H1 (cell line): Measurements from ENCODE around the gene KRT37. TPM values are rescaled to one million over a fixed set of nuclear protein-coding genes. Genes with fewer than 3 reads are reported as not detected.

Experiments used
- CTCF ChIA-PET: fragments of 300-600 bp; sonication (Branson Sonifier 250); formaldehyde crosslinking; loops from one replicate; lab custom pipeline; 2021; ENCODE audit not compliant: partially characterized antibody; lab: Charles Lee
- POLR2A ChIA-PET: fragments of 300-600 bp; sonication (Branson Sonifier 250); formaldehyde crosslinking; loops from one replicate; lab custom pipeline; 2021; ENCODE audit warnings: inconsistent platforms; ENCODE audit not compliant: partially characterized antibody; lab: Charles Lee
- DNase-seq, 2 experiments: peaks; one replicate each; pipeline versions ENCODE4 v3.0.0 to v3.0.0-alpha.2; 2010 to 2022; ENCODE audit warnings: low spot score in 2 of 2, low read depth in 1 of 2, mixed read lengths in 1 of 2
- FAIRE-seq: peaks from 2 replicates; lab custom pipeline; 2011; peaks lifted over from hg19 to GRCh38; lab: Jason Lieb, UNC
- H2AFZ ChIP-seq: 2 replicates; pipeline ENCODE4 v1.8.1; 2012; ENCODE audit warnings: low read length, inconsistent platforms
- H2AK5ac ChIP-seq: 2 replicates; pipeline ENCODE4 v1.6.1; 2013; ENCODE audit warnings: low read depth, low read length
- H2BK120ac ChIP-seq: replicated peaks from 2 replicates; pipeline ENCODE3; 2013; ENCODE audit warnings: low read depth, low read length, inconsistent platforms
- H2BK12ac ChIP-seq: 2 replicates; pipeline ENCODE4 v1.6.1; 2013; ENCODE audit warnings: low read depth, low read length
- H2BK15ac ChIP-seq: 2 replicates; pipeline ENCODE4 v1.6.1; 2013; ENCODE audit warnings: low read length
- H2BK20ac ChIP-seq: 2 replicates; pipeline ENCODE4 v1.6.1; 2013; ENCODE audit warnings: low read length
- H2BK5ac ChIP-seq: 2 replicates; pipeline ENCODE4 v1.6.1; 2013; ENCODE audit warnings: low read depth, low read length
- H3K14ac ChIP-seq: 2 replicates; pipeline ENCODE4 v1.6.1; 2013; ENCODE audit warnings: inconsistent platforms; ENCODE audit not compliant: insufficient read length
- H3K18ac ChIP-seq: 2 replicates; pipeline ENCODE4 v1.6.1; 2013; ENCODE audit warnings: low read length; ENCODE audit errors: extremely low read depth
- H3K23ac ChIP-seq: 2 replicates; pipeline ENCODE4 v1.6.1; 2013; ENCODE audit warnings: inconsistent platforms; ENCODE audit not compliant: insufficient read length
- H3K23me2 ChIP-seq: 2 replicates; pipeline ENCODE4 v1.6.1; 2013; ENCODE audit warnings: low read depth, low read length
- H3K27ac ChIP-seq: 2 replicates; pipeline ENCODE4 v1.6.1; 2011; ENCODE audit warnings: low read depth, low read length, inconsistent platforms
- H3K27me3 ChIP-seq, 4 experiments: replicated peaks in 1 of 4; 1 replicate in 1 of 4; 2 replicates in 3 of 4; pipeline versions ENCODE4 v1.6.1 to v1.8.1; 2011 to 2013; ENCODE audit warnings: low read length in 3 of 4, mild to moderate bottlenecking in 3 of 4, inconsistent platforms in 2 of 4, mixed read lengths in 2 of 4, moderate library complexity in 1 of 4; ENCODE audit not compliant: control insufficient read depth in 3 of 4, insufficient read depth in 3 of 4; ENCODE audit errors: extremely low read depth in 1 of 4
- H3K36me3 ChIP-seq, 4 experiments: 2 replicates each; pipeline versions ENCODE4 v1.6.1 to v1.8.1; 2011 to 2013; ENCODE audit warnings: mild to moderate bottlenecking in 4 of 4, low read length in 3 of 4, moderate library complexity in 2 of 4, control low read depth in 1 of 4, inconsistent platforms in 1 of 4; ENCODE audit not compliant: insufficient read depth in 4 of 4, control insufficient read depth in 2 of 4
- H3K4ac ChIP-seq: replicated peaks from 2 replicates; pipeline ENCODE3; 2013; ENCODE audit warnings: low read length, low read depth, mixed read lengths, inconsistent platforms; ENCODE audit not compliant: insufficient read length
- H3K4me1 ChIP-seq, 4 experiments: replicated peaks in 1 of 4; 1 replicate in 1 of 4; 2 replicates in 3 of 4; pipeline versions ENCODE4 v1.6.1 to v1.8.1; 2011 to 2013; ENCODE audit warnings: low read length in 3 of 4, inconsistent platforms in 2 of 4, mixed read lengths in 1 of 4; ENCODE audit not compliant: insufficient read depth in 4 of 4, control insufficient read depth in 3 of 4
- H3K4me2 ChIP-seq, 2 experiments: 2 replicates each; pipeline versions ENCODE4 v1.6.1 to v1.8.1; 2011 to 2013; ENCODE audit warnings: low read depth in 2 of 2, low read length in 2 of 2, control low read depth in 1 of 2, inconsistent platforms in 1 of 2, mild to moderate bottlenecking in 1 of 2; ENCODE audit not compliant: insufficient read depth in 1 of 2
- H3K4me3 ChIP-seq, 4 experiments: fragments of 200-600, 300-600 bp in 1 of 4; sonication (generic), shearing (Covaris generic), sonication (Bioruptor Twin) in 1 of 4; 2 replicates each; pipeline versions ENCODE4 v1.5.1 to v1.8.1; 2011 to 2016; ENCODE audit warnings: low read length in 4 of 4, low read depth in 3 of 4, control low read depth in 2 of 4, inconsistent platforms in 2 of 4, mild to moderate bottlenecking in 2 of 4, mixed read lengths in 1 of 4, moderate library complexity in 1 of 4; ENCODE audit not compliant: insufficient read depth in 2 of 4; ENCODE audit errors: extremely low read depth in 1 of 4
- H3K56ac ChIP-seq: replicated peaks from 2 replicates; pipeline ENCODE3; 2013; ENCODE audit warnings: low read depth, mild to moderate bottlenecking, mixed read lengths, low read length, inconsistent platforms; ENCODE audit not compliant: insufficient read length
- H3K79me1 ChIP-seq: 2 replicates; pipeline ENCODE4 v1.6.1; 2013; ENCODE audit warnings: low read depth, low read length, control low read depth
- H3K79me2 ChIP-seq, 2 experiments: 2 replicates each; pipeline versions ENCODE4 v1.6.1 to v1.8.1; 2012 to 2013; ENCODE audit warnings: low read length in 2 of 2, mild to moderate bottlenecking in 2 of 2, inconsistent platforms in 1 of 2; ENCODE audit not compliant: insufficient read depth in 2 of 2, control insufficient read depth in 1 of 2
- H3K9ac ChIP-seq, 4 experiments: replicated peaks in 1 of 4; 1 replicate in 1 of 4; 2 replicates in 3 of 4; pipeline versions ENCODE4 v1.6.1 to v1.8.1; 2011 to 2013; ENCODE audit warnings: low read depth in 3 of 4, low read length in 3 of 4, control low read depth in 2 of 4, mild to moderate bottlenecking in 2 of 4, moderate library complexity in 2 of 4, inconsistent platforms in 1 of 4; ENCODE audit errors: extremely low read depth in 1 of 4
- H3K9me3 ChIP-seq, 2 experiments: 2 replicates each; pipeline versions ENCODE4 v1.6.1 to v1.8.1; 2012 to 2013; ENCODE audit warnings: mild to moderate bottlenecking in 2 of 2, moderate library complexity in 2 of 2, control low read depth in 1 of 2, inconsistent platforms in 1 of 2, low read depth in 1 of 2, low read length in 1 of 2, mixed read lengths in 1 of 2; ENCODE audit not compliant: insufficient read depth in 2 of 2
- H4K20me1 ChIP-seq, 2 experiments: replicated peaks in 1 of 2; 2 replicates each; pipeline versions ENCODE3 to v1.8.1; 2011 to 2013; ENCODE audit warnings: inconsistent platforms in 2 of 2, low read length in 2 of 2, mild to moderate bottlenecking in 1 of 2; ENCODE audit not compliant: insufficient read depth in 2 of 2, control insufficient read depth in 1 of 2
- H4K5ac ChIP-seq: 2 replicates; pipeline ENCODE4 v1.6.1; 2013; ENCODE audit warnings: low read length, low read depth, mixed read lengths, inconsistent platforms; ENCODE audit not compliant: insufficient read length
- H4K8ac ChIP-seq: 2 replicates; pipeline ENCODE4 v1.8.0; 2013; ENCODE audit warnings: mild to moderate bottlenecking, moderate library complexity, low read length, inconsistent platforms; ENCODE audit not compliant: insufficient read depth; ENCODE audit errors: extremely low read depth
- H4K91ac ChIP-seq: replicated peaks from 2 replicates; pipeline ENCODE3; 2013; ENCODE audit warnings: low read length, mixed read lengths, inconsistent platforms; ENCODE audit not compliant: insufficient read length
- JUND ChIP-seq: IDR thresholded peaks from 2 replicates; pipeline ENCODE4 v1.6.1; 2011; ENCODE audit warnings: mild to moderate bottlenecking, improper control_type of control experiment, low read length
- RAD21 ChIP-seq, 2 experiments: IDR thresholded peaks in 1 of 2; conservative IDR thresholded peaks in 1 of 2; 2 replicates each; pipeline ENCODE4 v1.6.1; 2011; ENCODE audit warnings: low read depth in 2 of 2, low read length in 2 of 2, improper control_type of control experiment in 1 of 2, inconsistent platforms in 1 of 2, mild to moderate bottlenecking in 1 of 2, moderate library complexity in 1 of 2
- RBBP5 ChIP-seq: IDR thresholded peaks from 2 replicates; pipeline ENCODE4 v1.7.1; 2012; ENCODE audit warnings: low read depth, mild to moderate bottlenecking, inconsistent platforms, low read length, moderate library complexity, borderline replicate concordance
- SIX5 ChIP-seq: IDR thresholded peaks from 2 replicates; pipeline ENCODE4 v1.6.1; 2011; ENCODE audit warnings: mild to moderate bottlenecking, low read depth, low read length
- SP4 ChIP-seq: IDR thresholded peaks from 2 replicates; pipeline ENCODE4 v1.6.1; 2012; ENCODE audit warnings: low read length, inconsistent platforms
- TAF1 ChIP-seq: IDR thresholded peaks from 2 replicates; pipeline ENCODE4 v1.6.1; 2011; ENCODE audit warnings: mild to moderate bottlenecking, low read depth, low read length
- TCF12 ChIP-seq: IDR thresholded peaks from 2 replicates; pipeline ENCODE4 v1.6.1; 2011; ENCODE audit warnings: low read depth, mild to moderate bottlenecking, low read length
- WGBS, 2 experiments: shearing (Covaris generic) in 1 of 2; methylation state at CpG; one replicate each; pipeline versions ENCODE4 v1.1.6 to v1.1.7; 2013 to 2015; ENCODE audit warnings: low lambda C conversion rate in 2 of 2, mixed read lengths in 2 of 2, inconsistent platforms in 1 of 2, low coverage in 1 of 2, missing lambda C conversion rate in 1 of 2; ENCODE audit not compliant: insufficient replicate concordance in 2 of 2, insufficient coverage in 1 of 2, insufficient read length in 1 of 2; ENCODE audit errors: extremely low coverage in 1 of 2, missing lambda C conversion rate in 1 of 2; 5-methylcytosine and 5-hydroxymethylcytosine counted together
- polyA plus RNA-seq, 7 experiments: library from polyadenylated mRNA; depleted of rRNA in 3 of 7; stranded (reverse) in 5 of 7; unstranded in 2 of 7; fragments of >200 nt in 5 of 7; fragments of 200-250 nt in 2 of 7; gene quantifications; 1 replicate in 5 of 7; 2 replicates in 1 of 7; 4 replicates in 1 of 7; pipeline versions ENCODE4 v1.2.1 to v1.2.3, GENCODE V29; 2011 to 2013; ENCODE audit warnings: missing spikeins in 2 of 7, mixed read lengths in 2 of 7
- total RNA-seq: library from RNA; stranded (reverse); fragmentation: NEBNext Ultra II Directional; extraction: Animal tissue kit (Norgen Biotek cat#: 25700); gene quantifications from 2 replicates; pipeline ENCODE4 v1.2.1, GENCODE V29; 2021
- TF ChIP-seq, protein P1 (sequence below), 3 experiments: IDR thresholded peaks; 1 replicate in 2 of 3; 2 replicates in 1 of 3; pipeline versions ENCODE4 v1.5.1 to v1.6.1; 2011; ENCODE audit warnings: low read length in 3 of 3, mild to moderate bottlenecking in 3 of 3, inconsistent platforms in 2 of 3, low read depth in 1 of 3, moderate library complexity in 1 of 3; ENCODE audit not compliant: insufficient read depth in 1 of 3; ENCODE audit errors: control extremely low read depth in 1 of 3
- TF ChIP-seq, protein P2 (sequence below): IDR thresholded peaks from 2 replicates; pipeline ENCODE4 v1.6.1; 2012; ENCODE audit warnings: inconsistent platforms
- TF ChIP-seq, protein P3 (sequence below): IDR thresholded peaks from 2 replicates; pipeline ENCODE4 v1.6.1; 2012; ENCODE audit warnings: inconsistent platforms

The KRT37 gene
- total and polyA plus RNA-seq, 2 of the 8 experiments (the other 6 are each of a cell fraction or from before 2014, with no cell fraction given), result not detected

- no peak overlapping the region for H2BK12ac ChIP-seq
- H3K9ac ChIP-seq, result no peak overlapping the region
- H2BK20ac ChIP-seq, result no peak overlapping the region
- no peak overlapping the region for H3K14ac ChIP-seq
- H3K4ac ChIP-seq, result no peak overlapping the region
- no peak overlapping the region for H4K91ac ChIP-seq
- H2BK5ac ChIP-seq, result no peak overlapping the region
- no peak overlapping the region for H4K5ac ChIP-seq
- H3K23ac ChIP-seq, result no peak overlapping the region
- H3K79me2 ChIP-seq, result no peaks in the 10 kb centered on the region
- no peak overlapping the region; the same call in 1 of the 2 replicates for H2BK15ac ChIP-seq
- H3K56ac ChIP-seq, result no peak overlapping the region
- H3K79me1 ChIP-seq, result no peaks in the 10 kb centered on the region
- H4K8ac ChIP-seq, result no peak overlapping the region
- H3K36me3 ChIP-seq, result no peaks in the 10 kb centered on the region
- no peak overlapping the region for H3K4me2 ChIP-seq
- no peak overlapping the region for H2AFZ ChIP-seq
- H3K4me3 ChIP-seq, result no peak overlapping the region
- ChIA-PET CTCF (interaction anchor here (0.8 to 3.8 kb wide), 42 partner anchors 9 to 562 kb away, joined by 3 to 51 read pairs (median 4); partner anchors contain the start of genes KRT19, KRT33B and KRT38), POLR2A (no interaction called here)
- H3K9me3 ChIP-seq, result no peaks in the 10 kb centered on the region
- peak; percentile 81 for FAIRE-seq
- no peak overlapping the region for H3K18ac ChIP-seq
- no peaks in the 10 kb centered on the region; a peak in 2 of 7 replicates for H3K27me3 ChIP-seq
- 32% methylated on average over 4 of the region's 4 CpGs; no CpG with 5 or more reads in 1 of the 2 experiments for WGBS, 2 experiments
- peaks cover 0 to 7% (median 0%) of the 10 kb centered on the region in 4 experiments; a peak in 4 of 7 replicates for H3K4me1 ChIP-seq
- peak in 1 of 2 experiments; percentile 51 for DNase-seq
- no peak overlapping the region for H3K27ac ChIP-seq
- H4K20me1 ChIP-seq, result no peaks in the 10 kb centered on the region
- H2BK120ac ChIP-seq, result no peak overlapping the region
- no peaks in the 10 kb centered on the region for H3K23me2 ChIP-seq
- no peak overlapping the region for H2AK5ac ChIP-seq
- TF ChIP-seq JUND, result no peak
- TF ChIP-seq TAF1, result no peak
- no peak for TF ChIP-seq SIX5
- no peak for TF ChIP-seq TCF12
- no peak for TF ChIP-seq SP4
- no peak for TF ChIP-seq RBBP5
- TF ChIP-seq, protein P1, sequence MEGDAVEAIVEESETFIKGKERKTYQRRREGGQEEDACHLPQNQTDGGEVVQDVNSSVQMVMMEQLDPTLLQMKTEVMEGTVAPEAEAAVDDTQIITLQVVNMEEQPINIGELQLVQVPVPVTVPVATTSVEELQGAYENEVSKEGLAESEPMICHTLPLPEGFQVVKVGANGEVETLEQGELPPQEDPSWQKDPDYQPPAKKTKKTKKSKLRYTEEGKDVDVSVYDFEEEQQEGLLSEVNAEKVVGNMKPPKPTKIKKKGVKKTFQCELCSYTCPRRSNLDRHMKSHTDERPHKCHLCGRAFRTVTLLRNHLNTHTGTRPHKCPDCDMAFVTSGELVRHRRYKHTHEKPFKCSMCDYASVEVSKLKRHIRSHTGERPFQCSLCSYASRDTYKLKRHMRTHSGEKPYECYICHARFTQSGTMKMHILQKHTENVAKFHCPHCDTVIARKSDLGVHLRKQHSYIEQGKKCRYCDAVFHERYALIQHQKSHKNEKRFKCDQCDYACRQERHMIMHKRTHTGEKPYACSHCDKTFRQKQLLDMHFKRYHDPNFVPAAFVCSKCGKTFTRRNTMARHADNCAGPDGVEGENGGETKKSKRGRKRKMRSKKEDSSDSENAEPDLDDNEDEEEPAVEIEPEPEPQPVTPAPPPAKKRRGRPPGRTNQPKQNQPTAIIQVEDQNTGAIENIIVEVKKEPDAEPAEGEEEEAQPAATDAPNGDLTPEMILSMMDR (IDR thresholded peaks at IDR 0.05; ENCODE audit: control extremely low read depth in 1 of 3, insufficient read depth in 1 of 3, low read depth in 1 of 3, low read length in 3 of 3), result peak; percentile 66 to 84 (median 71)
- peak; percentile 59 to 68 for TF ChIP-seq RAD21 (IDR thresholded peaks at IDR 0.05 in 1 of 2, conservative IDR thresholded peaks at IDR 0.05 in 1 of 2; ENCODE audit: low read depth in 2 of 2, low read length in 2 of 2)
- TF ChIP-seq, protein P2, sequence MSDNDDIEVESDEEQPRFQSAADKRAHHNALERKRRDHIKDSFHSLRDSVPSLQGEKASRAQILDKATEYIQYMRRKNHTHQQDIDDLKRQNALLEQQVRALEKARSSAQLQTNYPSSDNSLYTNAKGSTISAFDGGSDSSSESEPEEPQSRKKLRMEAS, result peak; percentile 23; the same call in 1 of the 2 replicates
- TF ChIP-seq, protein P3, sequence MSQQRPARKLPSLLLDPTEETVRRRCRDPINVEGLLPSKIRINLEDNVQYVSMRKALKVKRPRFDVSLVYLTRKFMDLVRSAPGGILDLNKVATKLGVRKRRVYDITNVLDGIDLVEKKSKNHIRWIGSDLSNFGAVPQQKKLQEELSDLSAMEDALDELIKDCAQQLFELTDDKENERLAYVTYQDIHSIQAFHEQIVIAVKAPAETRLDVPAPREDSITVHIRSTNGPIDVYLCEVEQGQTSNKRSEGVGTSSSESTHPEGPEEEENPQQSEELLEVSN, result peak; percentile 58; the same call in 1 of the 2 replicates
These were observed 6.8 kb downstream of the KRT37 start for GRCh38 chr17:41417576-41418015.
